Heart left ventricle (tissue), 13 donors: ENCODE data around the gene BCORL1.

ENCODE experiments used
- POLR2A ChIP-seq, 2 donors: fragments of 450-650 bp; IDR thresholded peaks; one replicate each; pipeline ENCODE4 v1.6.1; 2017; ENCODE audit warnings: antibody characterized with exemption in 2 of 2, mild to moderate bottlenecking in 2 of 2, moderate library complexity in 2 of 2
- TF ChIP-seq, protein P1 (sequence below), 12 donors: fragments of 200-600 bp; sonication (generic) in 4 of 12; IDR thresholded peaks; one replicate each; pipeline versions ENCODE4 v1.5.0 to v1.8.0; 2018 to 2022; ENCODE audit warnings: antibody characterized with exemption in 12 of 12, mild to moderate bottlenecking in 5 of 12
- donor health status: ischemic (EF 13 %, LVEDD 7.1; RV severe dilation, severe dysfunction).
- donor health status: DM: no; HTN: yes; CAD: no.
- donor health status: DM: no; HTN: no; CAD: no.
- donor health status: ischemic (EF 25% LVEDD 6.9; RV normal size, moderate dysfunction).
- donor health status: ischemic (EF 25% LVEDD 5.7; RV mildly dilated, moderate dysfunction).
- donor health status: ischemic (EF 35%, LVEDD 5.7; RV mildly dilated, moderate dysfunction).
- donor health status: nonischemic (EF 11% LVEDD 7.7; RV severe dilation, severe dysfunction).
- donor health status: DM: yes; HTN: yes; CAD: no.
- donor health status: PGD.
- donor health status: ischemic (EF 29% LVEDD 5.4; RV normal size, mild dysfunction).
- donor health status: nonischemic (EF 23%, LVEDD 6.1; RV moderate dilation, normal function).

DNA sequence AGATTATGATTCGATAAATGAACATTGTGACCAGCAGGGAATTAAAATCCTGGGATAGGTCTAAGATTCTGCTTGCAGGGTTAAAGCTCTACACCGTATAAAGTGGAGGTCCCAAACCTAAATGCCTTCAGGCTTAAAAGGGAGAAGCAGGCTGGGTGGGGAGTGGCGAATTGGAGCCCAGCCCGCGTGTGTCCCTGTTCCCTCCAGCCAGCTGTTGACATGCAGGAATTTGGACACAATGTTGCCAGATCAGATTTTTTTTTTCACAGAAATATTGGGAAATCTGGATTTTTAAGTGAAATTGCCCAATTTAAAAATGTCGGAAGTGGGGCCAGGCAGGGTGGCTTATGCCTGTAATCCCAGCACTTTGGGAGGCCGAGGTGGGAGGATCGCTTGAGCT is 67.4 kb downstream of the BCORL1 start:
- TF ChIP-seq, protein P1, sequence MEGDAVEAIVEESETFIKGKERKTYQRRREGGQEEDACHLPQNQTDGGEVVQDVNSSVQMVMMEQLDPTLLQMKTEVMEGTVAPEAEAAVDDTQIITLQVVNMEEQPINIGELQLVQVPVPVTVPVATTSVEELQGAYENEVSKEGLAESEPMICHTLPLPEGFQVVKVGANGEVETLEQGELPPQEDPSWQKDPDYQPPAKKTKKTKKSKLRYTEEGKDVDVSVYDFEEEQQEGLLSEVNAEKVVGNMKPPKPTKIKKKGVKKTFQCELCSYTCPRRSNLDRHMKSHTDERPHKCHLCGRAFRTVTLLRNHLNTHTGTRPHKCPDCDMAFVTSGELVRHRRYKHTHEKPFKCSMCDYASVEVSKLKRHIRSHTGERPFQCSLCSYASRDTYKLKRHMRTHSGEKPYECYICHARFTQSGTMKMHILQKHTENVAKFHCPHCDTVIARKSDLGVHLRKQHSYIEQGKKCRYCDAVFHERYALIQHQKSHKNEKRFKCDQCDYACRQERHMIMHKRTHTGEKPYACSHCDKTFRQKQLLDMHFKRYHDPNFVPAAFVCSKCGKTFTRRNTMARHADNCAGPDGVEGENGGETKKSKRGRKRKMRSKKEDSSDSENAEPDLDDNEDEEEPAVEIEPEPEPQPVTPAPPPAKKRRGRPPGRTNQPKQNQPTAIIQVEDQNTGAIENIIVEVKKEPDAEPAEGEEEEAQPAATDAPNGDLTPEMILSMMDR (IDR thresholded peaks at IDR 0.05), result no peak
- no peak for TF ChIP-seq POLR2A (IDR thresholded peaks at IDR 0.05)
